OCI-LY1 (cell line): ENCODE data around the gene NDUFS4.

Experiments used
- H2AFZ ChIP-seq: fragments of 200-600 bp; sonication (generic), shearing (Covaris generic); 2 replicates; pipeline ENCODE4 v1.6.0; 2014; ENCODE audit warnings: antibody characterized with exemption, mild to moderate bottlenecking, low read length
- H3F3A ChIP-seq: fragments of 200-600 bp; sonication (generic), shearing (Covaris generic); 2 replicates; pipeline ENCODE4 v1.6.0; 2014; ENCODE audit warnings: mild to moderate bottlenecking, antibody characterized with exemption, low read length, moderate library complexity; ENCODE audit not compliant: insufficient read depth
- H3K27ac ChIP-seq: fragments of 200-600 bp; sonication (generic); 2 replicates; pipeline ENCODE4 v1.5.1; 2014; ENCODE audit warnings: low read length, mixed run types, mild to moderate bottlenecking, low read depth; ENCODE audit not compliant: poor library complexity, severe bottlenecking
- H3K27me3 ChIP-seq: fragments of 200-600 bp; sonication (generic); 2 replicates; pipeline ENCODE4 v1.6.0; 2014; ENCODE audit warnings: antibody characterized with exemption, mild to moderate bottlenecking, low read length, moderate library complexity; ENCODE audit not compliant: insufficient read depth
- H3K36me3 ChIP-seq: fragments of 200-600 bp; sonication (generic); 2 replicates; pipeline ENCODE4 v1.6.1; 2014; ENCODE audit warnings: mild to moderate bottlenecking, antibody characterized with exemption, low read length, moderate library complexity, mixed read lengths; ENCODE audit not compliant: insufficient read depth
- H3K4me1 ChIP-seq: fragments of 200-600 bp; sonication (generic); 2 replicates; pipeline ENCODE4 v1.5.1; 2014; ENCODE audit warnings: mild to moderate bottlenecking, low read length, moderate library complexity; ENCODE audit not compliant: insufficient read depth, severe bottlenecking
- H3K4me2 ChIP-seq: fragments of 200-600 bp; sonication (generic), shearing (Covaris generic); 2 replicates; pipeline ENCODE4 v1.6.1; 2014; ENCODE audit warnings: low read length
- H3K4me3 ChIP-seq: fragments of 200-600 bp; sonication (generic); 2 replicates; pipeline ENCODE4 v1.5.1; 2014; ENCODE audit warnings: low read length, low read depth, mild to moderate bottlenecking, mixed read lengths; ENCODE audit not compliant: poor library complexity, severe bottlenecking
- H3K79me2 ChIP-seq: fragments of 200-600 bp; shearing (Covaris generic); 2 replicates; pipeline ENCODE4 v1.6.1; 2016; ENCODE audit warnings: mixed run types, low read length, mixed read lengths; ENCODE audit not compliant: insufficient read depth
- H3K9ac ChIP-seq: fragments of 200-600 bp; sonication (generic), shearing (Covaris generic); 2 replicates; pipeline ENCODE4 v1.6.1; 2014; ENCODE audit warnings: mild to moderate bottlenecking, low read length, mixed read lengths
- H3K9me2 ChIP-seq: fragments of 200-600 bp; sonication (generic), shearing (Covaris generic); 2 replicates; pipeline ENCODE4 v1.6.1; 2014; ENCODE audit warnings: low read depth, mild to moderate bottlenecking, low read length, mixed read lengths
- H3K9me3 ChIP-seq: fragments of 200-600 bp; shearing (Covaris generic); 2 replicates; pipeline ENCODE4 v1.6.1; 2014; ENCODE audit warnings: low read length, mixed read lengths
- H4K20me1 ChIP-seq: fragments of 200-600 bp; sonication (generic), shearing (Covaris generic); 2 replicates; pipeline ENCODE4 v1.6.0; 2016; ENCODE audit warnings: mild to moderate bottlenecking, low read length; ENCODE audit not compliant: insufficient read depth
- CTCF ChIP-seq: fragments of 200-600 bp; sonication (generic), shearing (Covaris generic); IDR thresholded peaks from 2 replicates; pipeline ENCODE4 v1.5.1; 2017; ENCODE audit warnings: mild to moderate bottlenecking, antibody characterized with exemption, low read length, moderate library complexity, mixed read lengths
- EZH2 ChIP-seq: fragments of 200-600 bp; sonication (generic), shearing (Covaris generic); IDR thresholded peaks from 2 replicates; pipeline ENCODE4 v1.8.0; 2017; ENCODE audit warnings: borderline replicate concordance, mixed run types, mild to moderate bottlenecking, antibody characterized with exemption, low read length, moderate library complexity, mixed read lengths

Gene NDUFS4

GRCh38 chr5:53555160-53555559 lies 5.3 kb upstream of the NDUFS4 start:
- H3K9me3 ChIP-seq: peaks cover 5% of the 10 kb centered on the region
- H3K4me2 ChIP-seq: no peak overlapping the region

GRCh38 chr5:53556001-53556400 lies 4.4 kb upstream of the NDUFS4 start:
- TF ChIP-seq EZH2 (no peak), CTCF (no peak)
- peaks cover 6% of the 10 kb centered on the region for H3K4me1 ChIP-seq
- no peak overlapping the region for H2AFZ ChIP-seq
- no peaks in the 10 kb centered on the region for H3F3A ChIP-seq
- peaks cover 5% of the 10 kb centered on the region for H3K9me3 ChIP-seq
- H3K4me2 ChIP-seq: no peak overlapping the region
- H3K27ac ChIP-seq: no peak overlapping the region
- H3K9me2 ChIP-seq: no peaks in the 10 kb centered on the region
- no peak overlapping the region for H3K4me3 ChIP-seq
- no peak overlapping the region for H3K9ac ChIP-seq
- no peaks in the 10 kb centered on the region for H4K20me1 ChIP-seq
- H3K79me2 ChIP-seq: peaks cover 4% of the 10 kb centered on the region
- no peaks in the 10 kb centered on the region for H3K27me3 ChIP-seq
- no peaks in the 10 kb centered on the region; the same call in 1 of the 2 replicates for H3K36me3 ChIP-seq

More at GRCh38 chr5:53555160-53555559, 5.3 kb upstream of the NDUFS4 start:
- H2AFZ ChIP-seq: no peak overlapping the region
- no peak overlapping the region for H3K4me3 ChIP-seq
- no peak for TF ChIP-seq CTCF
- no peak for TF ChIP-seq EZH2
- no peaks in the 10 kb centered on the region for H4K20me1 ChIP-seq
- no peak overlapping the region for H3K9ac ChIP-seq
- no peaks in the 10 kb centered on the region for H3K27me3 ChIP-seq
- H3K79me2 ChIP-seq: no peaks in the 10 kb centered on the region
- no peak overlapping the region for H3K27ac ChIP-seq
- H3K4me1 ChIP-seq: peaks cover 4% of the 10 kb centered on the region
- no peaks in the 10 kb centered on the region; the same call in 1 of the 2 replicates for H3K36me3 ChIP-seq
- H3F3A ChIP-seq: no peaks in the 10 kb centered on the region
- H3K9me2 ChIP-seq: no peaks in the 10 kb centered on the region

GRCh38 chr5:53557386-53557785 lies 3.1 kb upstream of the NDUFS4 start:
- Histone ChIP-seq H2AFZ (no peak overlapping the region), H3F3A (no peaks in the 10 kb centered on the region), H3K4me2 (no peak overlapping the region), H3K27ac (no peak overlapping the region), H3K4me3 (no peak overlapping the region), H4K20me1 (no peaks in the 10 kb centered on the region), H3K9ac (no peak overlapping the region), H3K9me3 (peaks cover 5% of the 10 kb centered on the region), H3K9me2 (no peaks in the 10 kb centered on the region), H3K27me3 (no peaks in the 10 kb centered on the region), H3K36me3 (no peaks in the 10 kb centered on the region; the same call in 1 of the 2 replicates), H3K4me1 (peaks cover 19% of the 10 kb centered on the region), H3K79me2 (peaks cover 17% of the 10 kb centered on the region)
- TF ChIP-seq EZH2: no peak

GRCh38 chr5:53558966-53559365 lies 1.5 kb upstream of the NDUFS4 start:
- H3K4me1 ChIP-seq: peaks cover 22% of the 10 kb centered on the region
- no peaks in the 10 kb centered on the region for H3K27me3 ChIP-seq
- no peaks in the 10 kb centered on the region for H3F3A ChIP-seq
- H3K9me2 ChIP-seq: no peaks in the 10 kb centered on the region
- H3K9me3 ChIP-seq: peaks cover 5% of the 10 kb centered on the region
- H3K9ac ChIP-seq: no peak overlapping the region
- H2AFZ ChIP-seq: no peak overlapping the region
- no peak for TF ChIP-seq CTCF
- TF ChIP-seq EZH2: no peak
- no peak overlapping the region for H3K27ac ChIP-seq
- H3K79me2 ChIP-seq: peaks cover 25% of the 10 kb centered on the region
- H4K20me1 ChIP-seq: no peaks in the 10 kb centered on the region
- H3K4me2 ChIP-seq: no peak overlapping the region
- H3K4me3 ChIP-seq: no peak overlapping the region
- H3K36me3 ChIP-seq: no peaks in the 10 kb centered on the region; the same call in 1 of the 2 replicates
